ENCODE measurements around the gene DDX27. TPM values are rescaled to one million over a fixed set of nuclear protein-coding genes. Genes with fewer than 3 reads are reported as not detected.

DDX27 gene
- polyA plus RNA-seq, 1 donor: 51.2 TPM

DNA sequence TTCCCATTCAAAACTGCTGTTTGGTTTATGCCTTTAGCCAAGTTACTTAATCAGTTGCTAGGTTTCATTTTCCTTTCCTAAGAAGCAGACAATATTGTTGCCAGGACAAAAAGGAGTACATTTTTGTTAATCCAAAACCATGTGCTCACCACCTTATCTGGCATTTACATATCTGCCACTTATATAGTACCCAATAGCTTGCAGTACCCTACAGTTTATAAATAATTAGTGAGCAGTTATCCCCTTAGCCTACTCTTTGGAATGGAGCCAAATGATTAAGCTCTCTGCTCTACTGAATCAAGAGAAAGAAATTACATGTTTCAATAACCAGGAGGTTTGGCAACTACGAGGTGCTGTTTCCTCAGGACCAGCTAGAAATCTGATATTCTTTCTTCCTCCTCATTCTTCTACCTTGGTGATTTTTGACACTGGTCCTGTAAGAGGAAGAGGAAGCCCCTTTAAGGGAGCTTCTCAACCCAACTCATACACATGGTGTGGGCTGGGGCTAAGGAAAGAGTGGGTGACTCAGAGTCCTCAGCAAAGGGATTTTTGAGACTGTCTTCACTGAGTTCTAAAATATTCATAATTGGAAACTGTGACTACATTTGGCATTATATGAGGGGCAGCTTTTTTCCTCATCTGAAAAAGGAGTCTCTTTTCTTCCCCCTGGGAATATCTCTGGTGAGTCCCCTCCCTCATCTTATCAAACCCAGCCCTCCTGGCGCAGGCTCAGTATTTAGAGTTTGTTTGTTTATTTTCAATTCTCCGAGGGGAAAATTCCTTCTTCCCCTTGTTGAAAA lies 57.1 kb downstream of the DDX27 start:
- Histone ChIP-seq H3K36me3 (ENCODE audit: control insufficient read depth, insufficient read depth, low read length) (peaks cover 37% of the 10 kb centered on the region), H3K4me3 (ENCODE audit: low read length) (peak overlapping the region; percentile 85), H3K27ac (ENCODE audit: low read length) (peak overlapping the region; percentile 84), H3K4me1 (ENCODE audit: control insufficient read depth, insufficient read depth, low read length) (peaks cover 14% of the 10 kb centered on the region), H3K27me3 (ENCODE audit: control insufficient read depth, insufficient read depth, low read length) (no peaks in the 10 kb centered on the region), H3K9me3 (ENCODE audit: control insufficient read depth, low read depth, low read length) (peaks cover 11% of the 10 kb centered on the region)
- DNase-seq: peak in 1 of 2 donors; percentile 68
- WGBS (ENCODE audit: insufficient coverage, low lambda C conversion rate): 25% methylated on average over 1 of the region's 3 CpGs

- peak in 1 of 2 donors; percentile 46 for DNase-seq
- Histone ChIP-seq H3K4me1 (ENCODE audit: control insufficient read depth, insufficient read depth, low read length) (peaks cover 11% of the 10 kb centered on the region), H3K9me3 (ENCODE audit: control insufficient read depth, low read depth, low read length) (peaks cover 17% of the 10 kb centered on the region), H3K27me3 (ENCODE audit: control insufficient read depth, insufficient read depth, low read length) (no peaks in the 10 kb centered on the region), H3K4me3 (ENCODE audit: low read length) (peak overlapping the region; percentile 85), H3K27ac (ENCODE audit: low read length) (peak overlapping the region; percentile 84), H3K36me3 (ENCODE audit: control insufficient read depth, insufficient read depth, low read length) (peaks cover 41% of the 10 kb centered on the region)
- WGBS (ENCODE audit: insufficient coverage, low lambda C conversion rate): 19% methylated on average over 6 of the region's 31 CpGs
Measured at GRCh38 chr20:49276961-49277785, 58.0 kb downstream of the DDX27 start.

DNA sequence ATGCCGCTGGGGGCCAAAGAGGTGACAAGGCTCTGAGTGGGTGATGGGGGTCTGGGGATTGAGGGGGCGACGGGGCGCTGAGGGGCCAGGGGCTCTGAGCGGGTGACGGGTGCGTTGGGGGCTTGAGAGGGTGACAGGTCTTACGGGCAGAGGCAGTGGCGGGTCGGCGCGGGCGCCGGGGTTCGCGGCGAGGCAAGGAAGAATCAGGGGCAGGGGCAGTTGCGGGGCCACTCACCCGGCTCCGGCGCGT lies 58.5 kb downstream of the DDX27 start:
- peak overlapping the region; percentile 84 for H3K27ac ChIP-seq (ENCODE audit: low read length)
- DNase-seq: no peak
- no peaks in the 10 kb centered on the region for H3K27me3 ChIP-seq (ENCODE audit: control insufficient read depth, insufficient read depth, low read length)
- H3K4me1 ChIP-seq (ENCODE audit: control insufficient read depth, insufficient read depth, low read length): peaks cover 7% of the 10 kb centered on the region
- peaks cover 22% of the 10 kb centered on the region for H3K9me3 ChIP-seq (ENCODE audit: control insufficient read depth, low read depth, low read length)
- WGBS (ENCODE audit: insufficient coverage, low lambda C conversion rate): no CpG with 5 or more reads among the region's 22 CpGs
- peak overlapping the region; percentile 85 for H3K4me3 ChIP-seq (ENCODE audit: low read length)
- peaks cover 46% of the 10 kb centered on the region for H3K36me3 ChIP-seq (ENCODE audit: control insufficient read depth, insufficient read depth, low read length)

DNA sequence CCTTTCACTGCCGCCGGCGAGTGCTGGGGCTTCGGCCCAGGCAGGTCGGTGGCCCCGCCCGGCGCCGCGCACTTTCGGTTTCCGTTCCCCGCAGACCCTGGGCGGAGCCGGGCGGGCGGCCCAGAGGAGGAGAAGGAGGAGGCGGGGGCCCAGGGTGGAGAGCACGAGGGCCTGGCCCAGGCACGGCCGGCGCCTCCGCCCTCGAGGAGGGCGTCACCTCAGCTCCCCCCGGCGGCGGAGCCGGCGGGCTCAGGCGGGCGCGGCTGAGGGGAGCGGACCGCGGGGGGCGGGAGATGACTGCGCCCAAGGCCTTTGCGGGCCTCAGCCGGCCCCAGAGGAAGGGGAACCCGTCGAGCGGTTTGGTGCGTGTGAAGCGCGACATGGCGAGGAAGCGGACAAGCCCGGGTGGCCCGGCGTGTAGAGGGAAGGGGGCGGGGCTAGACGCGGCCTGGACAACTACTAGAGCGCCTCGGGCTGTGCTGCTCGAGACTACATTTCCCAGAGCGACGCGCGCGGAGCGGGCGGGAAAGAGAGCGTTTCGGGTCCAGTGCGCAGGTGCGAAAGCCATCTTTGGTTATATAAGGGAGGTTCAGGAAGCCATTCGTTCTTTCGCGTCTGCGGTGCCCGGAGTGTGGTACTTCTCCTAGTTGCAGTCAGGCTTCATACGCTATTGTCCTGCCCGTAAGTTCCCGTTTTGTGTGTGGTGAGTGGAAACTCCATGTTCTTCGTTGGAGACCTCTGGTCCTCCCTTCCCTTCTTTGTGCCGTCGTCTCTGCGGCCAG lies 59.0 kb downstream of the DDX27 start, which contains the start of gene ZNFX1:
Gene ZNFX1 (minus strand): TSS at position 22 of the 782 bp plus-strand sequence. CDS start 2,218 bp downstream, outside the sequence.
- peaks cover 7% of the 10 kb centered on the region for H3K4me1 ChIP-seq (ENCODE audit: control insufficient read depth, insufficient read depth, low read length)
- peak within 1 kb of the TSS; percentile 85 for H3K4me3 ChIP-seq (ENCODE audit: low read length)
- DNase-seq: peak; percentile 98 to 99
- no CpG with 5 or more reads among the region's 80 CpGs for WGBS (ENCODE audit: insufficient coverage, low lambda C conversion rate)
- peaks cover 27% of the 10 kb centered on the region for H3K9me3 ChIP-seq (ENCODE audit: control insufficient read depth, low read depth, low read length)
- no peaks in the 10 kb centered on the region for H3K27me3 ChIP-seq (ENCODE audit: control insufficient read depth, insufficient read depth, low read length)
- H3K27ac ChIP-seq (ENCODE audit: low read length): peak within 1 kb of the TSS; percentile 87
- peaks cover 50% of the 10 kb centered on the region for H3K36me3 ChIP-seq (ENCODE audit: control insufficient read depth, insufficient read depth, low read length)

GRCh38 chr20:49278818-49279676 lies 59.8 kb downstream of the DDX27 start:
- Histone ChIP-seq H3K9me3 (ENCODE audit: control insufficient read depth, low read depth, low read length) (peaks cover 29% of the 10 kb centered on the region), H3K36me3 (ENCODE audit: control insufficient read depth, insufficient read depth, low read length) (peaks cover 54% of the 10 kb centered on the region), H3K27ac (ENCODE audit: low read length) (peak overlapping the region; percentile 87), H3K4me3 (ENCODE audit: low read length) (peak overlapping the region; percentile 85), H3K4me1 (ENCODE audit: control insufficient read depth, insufficient read depth, low read length) (peaks cover 7% of the 10 kb centered on the region), H3K27me3 (ENCODE audit: control insufficient read depth, insufficient read depth, low read length) (no peaks in the 10 kb centered on the region)
- DNase-seq: no peak
- 13% methylated on average over 8 of the region's 33 CpGs for WGBS (ENCODE audit: insufficient coverage, low lambda C conversion rate)

- peak overlapping the region; percentile 85 for H3K4me3 ChIP-seq (ENCODE audit: low read length)
- peaks cover 34% of the 10 kb centered on the region for H3K9me3 ChIP-seq (ENCODE audit: control insufficient read depth, low read depth, low read length)
- no peak overlapping the region for H3K27ac ChIP-seq (ENCODE audit: low read length)
- H3K4me1 ChIP-seq (ENCODE audit: control insufficient read depth, insufficient read depth, low read length): peaks cover 7% of the 10 kb centered on the region
- no peaks in the 10 kb centered on the region for H3K27me3 ChIP-seq (ENCODE audit: control insufficient read depth, insufficient read depth, low read length)
- 75% methylated on average over 2 of the region's 7 CpGs for WGBS (ENCODE audit: insufficient coverage, low lambda C conversion rate)
- H3K36me3 ChIP-seq (ENCODE audit: control insufficient read depth, insufficient read depth, low read length): peaks cover 60% of the 10 kb centered on the region
- DNase-seq: no peak
Measured at GRCh38 chr20:49279677-49280462, 60.7 kb downstream of the DDX27 start.

DNA sequence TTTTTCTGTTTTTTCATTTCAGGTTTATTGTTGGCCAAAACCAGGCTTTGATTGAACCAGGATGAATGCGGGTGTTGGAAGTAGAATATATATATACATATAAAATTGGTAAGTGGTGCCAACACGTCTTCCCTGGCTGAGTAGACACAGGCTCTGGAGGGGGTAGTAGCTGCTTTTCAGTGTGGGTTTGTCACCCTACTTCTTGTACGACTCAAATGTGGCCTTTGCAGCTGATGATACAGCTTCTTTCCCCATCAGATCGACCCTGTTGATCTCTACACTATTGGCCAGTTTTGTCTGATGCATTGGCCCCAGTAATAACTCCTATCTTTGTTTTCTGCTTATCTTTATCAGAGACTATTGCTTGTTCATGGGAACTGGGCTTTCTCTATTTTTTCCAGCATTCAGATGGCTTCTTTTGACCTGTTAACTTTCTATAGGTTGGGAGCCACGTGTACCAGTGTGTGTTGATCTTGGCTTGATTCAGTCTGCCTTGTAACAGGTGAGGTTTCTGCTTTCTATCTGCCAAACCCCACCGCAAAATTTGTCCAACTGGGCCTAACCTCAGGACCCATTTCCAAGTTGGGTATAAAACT lies 61.3 kb downstream of the DDX27 start:
- H3K27me3 ChIP-seq (ENCODE audit: control insufficient read depth, insufficient read depth, low read length): no peaks in the 10 kb centered on the region
- H3K27ac ChIP-seq (ENCODE audit: low read length): no peak overlapping the region
- H3K4me1 ChIP-seq (ENCODE audit: control insufficient read depth, insufficient read depth, low read length): peaks cover 7% of the 10 kb centered on the region
- peaks cover 40% of the 10 kb centered on the region for H3K9me3 ChIP-seq (ENCODE audit: control insufficient read depth, low read depth, low read length)
- H3K4me3 ChIP-seq (ENCODE audit: low read length): no peak overlapping the region
- DNase-seq: no peak
- H3K36me3 ChIP-seq (ENCODE audit: control insufficient read depth, insufficient read depth, low read length): peaks cover 63% of the 10 kb centered on the region
- 40% methylated on average over 1 of the region's 6 CpGs for WGBS (ENCODE audit: insufficient coverage, low lambda C conversion rate)

DNA sequence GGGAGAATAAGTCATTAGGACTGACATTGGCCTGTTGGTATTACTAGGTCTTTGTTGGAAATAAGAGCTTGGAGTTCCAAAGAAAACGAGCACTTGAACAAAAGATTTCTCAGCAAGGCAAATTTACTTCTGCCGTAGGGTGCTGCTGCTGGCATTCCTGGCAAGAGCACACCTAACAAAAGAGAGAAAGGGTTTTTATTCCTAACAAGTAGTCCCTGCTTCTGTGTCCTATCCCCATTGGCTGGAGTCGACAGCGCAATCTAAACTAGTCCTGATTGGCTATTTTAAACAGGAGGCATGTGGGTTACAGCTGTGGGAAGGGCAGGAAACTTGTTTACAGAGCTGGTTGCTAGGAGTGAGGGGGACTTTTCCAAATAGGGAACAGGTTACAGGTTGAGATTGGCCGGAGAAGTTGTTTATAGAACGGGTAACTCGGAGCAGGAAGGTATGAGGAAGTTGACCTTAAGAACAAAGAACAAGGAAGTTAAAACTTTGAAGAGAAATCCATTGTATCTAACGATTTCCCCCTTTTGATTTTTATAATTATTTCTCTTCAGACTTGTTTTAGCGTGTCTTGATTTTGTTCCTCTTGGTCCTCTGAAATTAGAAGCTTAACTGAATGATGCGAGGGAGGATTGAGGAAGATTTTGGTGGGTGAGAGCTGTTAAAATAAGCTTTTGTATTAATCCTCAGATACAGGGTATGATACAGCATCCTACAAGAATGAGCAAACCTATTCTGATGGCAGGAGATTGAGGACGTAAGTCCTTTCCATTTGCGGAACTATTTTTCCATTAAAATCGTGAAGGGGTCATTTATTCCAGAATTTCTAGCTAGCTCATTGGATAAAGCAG lies 62.1 kb downstream of the DDX27 start:
- Histone ChIP-seq H3K27me3 (ENCODE audit: control insufficient read depth, insufficient read depth, low read length) (no peaks in the 10 kb centered on the region), H3K27ac (ENCODE audit: low read length) (no peak overlapping the region), H3K4me1 (ENCODE audit: control insufficient read depth, insufficient read depth, low read length) (peaks cover 7% of the 10 kb centered on the region), H3K36me3 (ENCODE audit: control insufficient read depth, insufficient read depth, low read length) (peaks cover 70% of the 10 kb centered on the region), H3K9me3 (ENCODE audit: control insufficient read depth, low read depth, low read length) (peaks cover 47% of the 10 kb centered on the region), H3K4me3 (ENCODE audit: low read length) (no peak overlapping the region)
- no peak for DNase-seq
- WGBS (ENCODE audit: insufficient coverage, low lambda C conversion rate): 69% methylated on average over 5 of the region's 13 CpGs

Data from large intestine (tissue), 3 donors.